T1000 (cell line): Measurements from ENCODE around the gene KDM4B.
"Not testable (repeated sequence)": the region's sequence is repeated elsewhere in the genome, so short reads cannot be mapped to it uniquely, and the experiment has no call there.

Experiments
- DNase-seq: peaks from one replicate; lab custom pipeline; 2025; ENCODE audit warnings: mixed read lengths; lab: John Stamatoyannopoulos, UW

The KDM4B gene

GRCh38 chr19:4968462-4969291 is at the start of gene KDM4B:
Gene KDM4B, plus strand, starts transcription at chr19:4969113. Its CDS starts 63,778 bp downstream, at chr19:5032891.
- peak; percentile 99 for DNase-seq

GRCh38 chr19:4922530-4923275 is 46.2 kb upstream of the KDM4B start:
- DNase-seq, result no peak

GRCh38 chr19:4923276-4923747 is 45.6 kb upstream of the KDM4B start:
- no peak for DNase-seq

DNA sequence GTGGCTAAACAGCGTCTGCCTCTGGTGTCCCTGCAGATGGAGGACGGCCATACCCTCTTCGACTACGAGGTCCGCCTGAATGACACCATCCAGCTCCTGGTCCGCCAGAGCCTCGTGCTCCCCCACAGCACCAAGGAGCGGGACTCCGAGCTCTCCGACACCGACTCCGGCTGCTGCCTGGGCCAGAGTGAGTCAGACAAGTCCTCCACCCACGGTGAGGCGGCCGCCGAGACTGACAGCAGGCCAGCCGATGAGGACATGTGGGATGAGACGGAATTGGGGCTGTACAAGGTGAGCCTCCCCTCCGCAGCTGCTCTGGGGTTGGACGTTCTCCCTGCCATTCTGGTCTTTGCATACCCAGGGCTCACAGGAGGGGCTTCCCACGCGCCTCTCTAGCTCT is 39.7 kb upstream of the KDM4B start:
- DNase-seq, result peak; percentile 6

DNA sequence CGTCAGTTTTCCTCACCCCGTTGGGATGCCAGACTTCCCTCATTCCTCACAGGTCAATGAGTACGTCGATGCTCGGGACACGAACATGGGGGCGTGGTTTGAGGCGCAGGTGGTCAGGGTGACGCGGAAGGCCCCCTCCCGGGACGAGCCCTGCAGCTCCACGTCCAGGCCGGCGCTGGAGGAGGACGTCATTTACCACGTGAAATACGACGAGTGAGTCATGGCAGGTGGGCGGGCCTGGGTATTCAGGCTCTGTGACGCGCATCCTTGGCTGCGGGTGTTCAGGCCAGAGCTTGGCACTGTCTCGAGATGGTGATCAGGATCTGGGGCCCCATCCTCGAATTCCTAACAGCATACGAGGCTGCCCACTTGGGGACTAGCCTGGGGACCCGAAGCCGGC is 38.2 kb upstream of the KDM4B start:
- DNase-seq, result peak; percentile 85

GRCh38 chr19:4932711-4933110 is 36.2 kb upstream of the KDM4B start:
- no peak for DNase-seq

DNA sequence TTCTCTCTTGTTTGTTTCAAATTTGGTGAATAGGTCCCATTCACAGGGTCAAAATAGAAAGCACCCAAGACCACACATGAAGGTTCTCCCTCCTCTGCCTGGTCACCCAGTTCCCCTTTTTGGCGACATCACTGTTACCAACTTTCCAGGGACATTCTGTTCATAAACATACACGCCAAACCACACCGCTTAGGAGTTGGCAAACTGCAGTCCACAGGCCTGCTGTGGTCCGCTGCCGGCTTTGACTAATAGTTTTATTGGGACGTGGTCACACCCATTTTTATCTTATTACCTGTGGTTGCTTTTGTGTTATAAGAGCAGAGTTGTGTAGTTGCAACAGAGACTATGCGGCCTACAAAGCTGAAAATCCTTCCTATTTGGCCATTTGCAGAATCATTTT is 35.4 kb upstream of the KDM4B start:
- no peak for DNase-seq

DNA sequence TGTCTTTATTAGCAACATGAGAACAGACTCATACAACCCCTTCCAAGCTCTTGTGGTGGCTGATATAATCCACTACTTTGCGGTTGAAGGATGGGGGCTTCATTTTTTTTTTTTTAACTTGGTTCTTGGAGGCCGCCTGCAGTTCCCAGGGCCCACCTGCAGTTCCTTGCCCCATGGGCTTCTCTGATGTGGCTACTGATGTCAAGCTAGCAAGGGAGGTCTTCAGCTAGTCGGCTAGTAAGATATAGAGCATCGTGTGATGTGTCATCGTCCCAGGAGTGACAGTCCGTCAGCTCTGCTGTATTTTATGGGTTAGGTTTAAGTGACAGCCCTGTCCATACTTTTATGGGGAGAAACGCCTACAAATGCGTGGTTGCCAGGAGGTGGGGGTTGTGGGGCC is 33.5 kb upstream of the KDM4B start:
- DNase-seq, result no peak

- DNase-seq, result no peak
Observed at GRCh38 chr19:4937060-4937459, 31.9 kb upstream of the KDM4B start.

DNA sequence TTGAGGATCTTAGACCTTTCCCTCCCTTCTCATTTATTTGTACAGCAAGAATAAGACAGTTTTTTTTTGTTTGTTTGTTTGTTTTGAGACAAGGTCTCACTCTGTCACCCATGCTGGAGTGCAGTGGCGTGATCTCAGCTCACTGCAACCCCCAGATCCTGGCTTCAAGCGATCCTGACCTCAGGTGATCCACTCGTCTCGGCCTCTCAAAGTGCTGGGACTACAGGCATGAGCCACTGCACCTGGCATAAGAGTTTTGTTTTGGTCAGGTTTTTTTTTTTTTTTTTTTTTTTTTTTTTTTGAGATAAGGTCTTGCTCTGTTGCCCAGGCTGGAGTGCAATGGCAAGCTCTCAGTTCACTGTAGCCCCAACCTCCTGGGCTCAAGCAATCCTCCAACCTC is 30.5 kb upstream of the KDM4B start:
- DNase-seq, result not testable (repeated sequence)

- DNase-seq, result no peak
Observed at GRCh38 chr19:4939466-4939865, 29.4 kb upstream of the KDM4B start.

GRCh38 chr19:4941638-4942169 is 27.2 kb upstream of the KDM4B start:
- DNase-seq, result not testable (repeated sequence)

DNA sequence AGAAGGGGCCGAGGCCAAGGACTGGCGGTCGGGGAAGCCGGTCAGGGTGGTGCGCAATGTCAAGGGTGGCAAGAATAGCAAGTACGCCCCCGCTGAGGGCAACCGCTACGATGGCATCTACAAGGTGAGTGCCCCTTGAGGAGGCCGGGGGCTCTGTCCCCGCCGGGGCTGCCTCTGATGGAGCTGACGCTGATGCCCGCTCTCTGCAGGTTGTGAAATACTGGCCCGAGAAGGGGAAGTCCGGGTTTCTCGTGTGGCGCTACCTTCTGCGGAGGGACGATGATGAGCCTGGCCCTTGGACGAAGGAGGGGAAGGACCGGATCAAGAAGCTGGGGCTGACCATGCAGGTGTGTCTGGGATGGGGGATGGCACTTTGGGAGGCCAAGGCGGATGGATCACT is 18.3 kb upstream of the KDM4B start:
- not testable (repeated sequence) for DNase-seq

GRCh38 chr19:4951656-4952055 is 17.3 kb upstream of the KDM4B start:
- no peak for DNase-seq

GRCh38 chr19:4952945-4953344 is 16.0 kb upstream of the KDM4B start:
- no peak for DNase-seq

DNA sequence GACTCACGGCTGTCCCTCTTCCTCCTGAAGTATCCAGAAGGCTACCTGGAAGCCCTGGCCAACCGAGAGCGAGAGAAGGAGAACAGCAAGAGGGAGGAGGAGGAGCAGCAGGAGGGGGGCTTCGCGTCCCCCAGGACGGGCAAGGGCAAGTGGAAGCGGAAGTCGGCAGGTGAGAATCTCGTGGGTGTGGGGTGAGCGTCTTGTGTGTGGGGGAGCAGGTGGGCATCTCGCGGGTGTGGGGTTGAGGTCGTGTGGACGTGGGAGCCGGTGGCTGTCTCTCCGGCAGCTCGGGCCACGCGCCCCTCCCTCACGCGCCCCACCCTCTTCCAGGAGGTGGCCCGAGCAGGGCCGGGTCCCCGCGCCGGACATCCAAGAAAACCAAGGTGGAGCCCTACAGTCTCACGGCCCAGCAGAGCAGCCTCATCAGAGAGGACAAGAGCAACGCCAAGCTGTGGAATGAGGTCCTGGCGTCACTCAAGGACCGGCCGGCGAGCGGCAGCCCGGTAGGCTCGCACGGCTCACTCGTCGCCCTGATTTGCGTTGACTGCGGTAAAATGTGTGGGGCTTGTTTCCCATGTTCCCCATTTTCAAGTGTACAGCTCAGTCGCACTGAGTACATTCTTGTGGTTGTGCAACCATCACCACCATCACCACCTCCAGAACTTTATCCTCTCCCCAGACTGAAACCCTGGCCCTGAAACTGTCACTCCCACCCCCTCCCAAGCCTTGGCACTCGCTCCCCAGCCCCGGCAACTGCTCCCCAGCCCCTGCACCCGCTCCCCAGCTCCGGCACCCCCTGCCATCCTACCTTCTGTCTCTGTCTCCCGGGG is 14.4 kb upstream of the KDM4B start:
- not testable (repeated sequence) for DNase-seq

DNA sequence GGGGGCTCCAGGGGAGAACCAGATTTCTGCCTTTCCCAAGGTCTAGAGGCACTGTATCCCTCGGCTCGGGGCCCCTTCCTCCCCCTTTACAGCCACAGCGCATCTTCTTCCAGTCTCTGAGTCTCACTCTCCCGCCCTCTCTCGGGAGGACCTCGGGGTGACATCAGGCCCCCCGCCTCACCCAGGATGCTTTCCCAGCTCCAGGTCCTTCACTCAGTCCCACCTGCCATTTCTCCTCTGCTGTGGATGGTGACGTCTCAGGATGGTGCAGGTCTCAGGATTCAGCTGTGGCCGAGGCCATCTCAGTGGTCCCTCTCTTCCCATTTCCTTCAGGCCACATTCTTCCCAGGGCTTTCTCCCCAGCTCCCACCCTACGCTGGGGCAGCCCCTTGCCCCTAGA is 13.6 kb upstream of the KDM4B start:
- DNase-seq, result no peak

DNA sequence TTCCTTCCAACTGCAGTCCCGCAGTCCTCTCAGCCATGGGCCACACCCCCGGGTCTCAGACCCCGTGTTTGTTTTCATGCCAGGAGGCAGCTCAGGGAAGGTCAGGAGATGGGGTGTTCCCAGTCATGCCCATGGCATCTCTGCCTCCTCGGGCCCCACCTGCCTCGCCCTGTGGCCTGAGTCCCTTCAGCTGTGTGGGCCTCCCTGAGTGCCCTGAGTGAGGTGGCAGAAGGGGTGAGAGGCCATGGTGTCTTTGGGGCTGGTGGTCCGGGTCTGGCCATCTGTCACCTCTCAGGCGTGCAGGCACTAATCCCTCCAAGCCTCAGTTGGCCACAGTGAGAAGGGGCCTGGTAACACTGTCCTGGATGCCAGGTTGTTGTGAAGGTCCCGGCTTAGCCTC is 10.9 kb upstream of the KDM4B start:
- DNase-seq, result no peak

- DNase-seq, result no peak
Observed at GRCh38 chr19:4962085-4962619, 6.8 kb upstream of the KDM4B start.

DNA sequence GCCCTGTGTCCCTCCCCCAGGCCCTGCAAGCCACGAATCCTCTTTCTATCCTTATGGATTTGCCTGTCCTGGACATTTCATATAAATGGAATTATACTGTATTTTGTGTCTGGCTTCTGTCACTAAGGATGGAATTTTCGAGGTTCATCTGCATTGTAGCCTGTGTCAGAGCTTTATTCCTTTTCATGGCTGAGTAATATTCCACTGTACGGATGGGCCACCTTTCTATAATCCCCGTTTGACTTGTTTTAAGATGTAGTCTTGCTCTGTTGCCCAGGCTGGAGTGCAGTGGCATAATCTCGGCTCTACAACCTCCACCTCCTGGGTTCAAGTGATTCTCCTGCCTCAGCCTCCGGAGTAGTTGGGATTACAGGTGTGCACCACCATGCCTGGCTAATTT is 3.9 kb upstream of the KDM4B start:
- no peak for DNase-seq

DNA sequence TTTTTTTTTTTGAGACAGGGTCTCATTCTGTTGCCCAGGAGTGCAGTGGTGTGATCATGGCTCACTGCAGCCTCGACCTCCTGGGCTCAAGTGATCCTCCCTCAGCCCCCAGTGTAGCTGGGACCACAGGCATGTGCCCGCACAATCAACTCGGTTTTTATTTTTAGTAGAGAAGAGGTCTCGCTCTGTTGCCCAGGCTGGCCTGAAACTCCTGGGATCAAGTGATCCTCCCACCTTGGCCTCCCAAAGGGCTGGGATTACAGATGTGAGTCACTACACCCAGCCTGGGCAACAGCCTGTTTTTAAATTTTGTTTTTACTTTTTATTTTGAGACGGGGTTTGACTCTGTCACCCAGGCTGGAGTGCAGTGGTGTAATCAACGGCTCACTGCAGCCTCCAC is 2.3 kb upstream of the KDM4B start:
- no peak for DNase-seq
